Testis (tissue), 2 donors: ENCODE measurements around the gene XPNPEP3.

ENCODE experiments used
- CTCF ChIP-seq, 3 experiments: fragments of 450-650 bp in 2 of 3; fragments of 200-600 bp in 1 of 3; sonication (generic) in 1 of 3; IDR thresholded peaks; one replicate each; pipeline ENCODE4 v1.5.1; 2016 to 2019; ENCODE audit warnings: antibody characterized with exemption in 3 of 3, mild to moderate bottlenecking in 2 of 3, moderate library complexity in 1 of 3
- POLR2A ChIP-seq: fragments of 450-650 bp; IDR thresholded peaks from one replicate; pipeline ENCODE4 v1.6.1; 2017; ENCODE audit warnings: antibody characterized with exemption, mild to moderate bottlenecking, moderate library complexity

- TF ChIP-seq POLR2A (no peak), CTCF (IDR thresholded peaks at IDR 0.05) (no peak)
These were observed 22.0 kb downstream of the XPNPEP3 start for GRCh38 chr22:40878922-40879321.
